Panc1 (cell line): ENCODE data around the gene PLCD1.

Source experiments
- CTCF ChIP-seq: fragments of 450-650 bp; IDR thresholded peaks from 2 replicates; pipeline ENCODE4 v1.5.1; 2017; ENCODE audit warnings: mild to moderate bottlenecking
- POLR2AphosphoS5 ChIP-seq: IDR thresholded peaks from 2 replicates; pipeline ENCODE4 v1.6.1; 2012; ENCODE audit warnings: mild to moderate bottlenecking, low read depth, low read length, moderate library complexity
- TCF7L2 ChIP-seq: IDR thresholded peaks from 2 replicates; pipeline ENCODE4 v1.6.1; 2011; ENCODE audit warnings: mild to moderate bottlenecking, low read depth, low read length, inconsistent platforms

GRCh38 chr3:37961622-37962431 is 67.6 kb downstream of the PLCD1 start:
- TF ChIP-seq CTCF (no peak), TCF7L2 (no peak), POLR2AphosphoS5 (no peak)
